HepG2 (cell line): ENCODE measurements around the gene NDUFS6. TPM values are rescaled to one million over a fixed set of nuclear protein-coding genes. Genes with fewer than 3 reads are reported as not detected.

Experiments used
- ATAC-seq: fragments of 200-7000 bp; cut with Tn5 transposase; 3 replicates; pipeline ENCODE4 v1.9.1; 2020; ENCODE audit warnings: mild to moderate bottlenecking, moderate library complexity
- BruUV-seq: library from RNA; stranded (reverse); fragments of 400-500 nt; replicated peaks from 2 replicates; lab custom pipeline; 2021; lab: Mats Ljungman, UMichigan
- CTCF ChIA-PET: fragments of 300-600 bp; formaldehyde crosslinking; extraction: SDS; loops from one replicate; lab custom pipeline; 2021; ENCODE audit warnings: low total read pairs, inconsistent platforms, low intra/inter-chr PET ratio; lab: Yijun Ruan, JAX
- POLR2A ChIA-PET: fragments of 350-600 bp; sonication (Branson Sonifier 250); formaldehyde crosslinking; loops from one replicate; lab custom pipeline; 2020; ENCODE audit warnings: antibody characterized with exemption, inconsistent platforms; lab: Yijun Ruan, JAX
- DNase-seq: peaks from one replicate; pipeline ENCODE4 v3.0.0-alpha.2; 2015; ENCODE audit warnings: low spot score
- FAIRE-seq: peaks from 3 replicates; lab custom pipeline; 2011; peaks lifted over from hg19 to GRCh38; lab: Jason Lieb, UNC
- H2AFZ ChIP-seq: one replicate; pipeline ENCODE4 v1.6.1; 2011; ENCODE audit warnings: low read length, inconsistent platforms
- H3K27ac ChIP-seq: fragments of 300-600 bp; 3 replicates; pipeline ENCODE4 v1.8.0; 2011; ENCODE audit warnings: mixed run types, mild to moderate bottlenecking, mixed read lengths, low read length, inconsistent platforms; ENCODE audit not compliant: insufficient read depth; ENCODE audit errors: extremely low read length
- H3K27me3 ChIP-seq, 2 experiments: fragments of 200-600 bp in 1 of 2; 2 replicates in 1 of 2; 3 replicates in 1 of 2; pipeline versions ENCODE4 v1.6.0 to v1.8.0; 2011; ENCODE audit warnings: low read length in 2 of 2, mild to moderate bottlenecking in 2 of 2, moderate library complexity in 2 of 2, inconsistent platforms in 1 of 2; ENCODE audit not compliant: insufficient read depth in 2 of 2, control insufficient read depth in 1 of 2
- H3K36me3 ChIP-seq, 2 experiments: fragments of 200-600 bp in 1 of 2; replicated peaks in 1 of 2; 2 replicates in 1 of 2; 3 replicates in 1 of 2; pipeline versions ENCODE4 v1.5.1 to v1.8.0; 2011; ENCODE audit warnings: low read length in 2 of 2, inconsistent platforms in 1 of 2; ENCODE audit not compliant: insufficient read depth in 2 of 2, control insufficient read depth in 1 of 2
- H3K4me1 ChIP-seq: 2 replicates; pipeline ENCODE4 v1.5.1; 2012; ENCODE audit warnings: low read length, inconsistent platforms; ENCODE audit not compliant: insufficient read depth
- H3K4me2 ChIP-seq: 2 replicates; pipeline ENCODE4 v1.6.0; 2011; ENCODE audit warnings: low read depth, low read length, inconsistent platforms
- H3K4me3 ChIP-seq, 3 experiments: fragments of 200-600 bp in 1 of 3; sonication (generic), shearing (Covaris generic) in 1 of 3; replicated peaks in 1 of 3; 2 replicates each; pipeline ENCODE4 v1.5.1; 2011 to 2016; ENCODE audit warnings: low read length in 3 of 3, inconsistent platforms in 2 of 3, low read depth in 2 of 3, mild to moderate bottlenecking in 2 of 3, control low read depth in 1 of 3, mixed read lengths in 1 of 3; ENCODE audit not compliant: insufficient read depth in 1 of 3
- H3K79me2 ChIP-seq: one replicate; pipeline ENCODE4 v1.6.1; 2011; ENCODE audit warnings: low read length, inconsistent platforms; ENCODE audit not compliant: insufficient read depth
- H3K9ac ChIP-seq: 2 replicates; pipeline ENCODE4 v1.6.0; 2011; ENCODE audit warnings: mild to moderate bottlenecking, low read depth, low read length, inconsistent platforms; ENCODE audit not compliant: insufficient read depth
- H3K9me3 ChIP-seq: 2 replicates; pipeline ENCODE4 v1.5.1; 2012; ENCODE audit warnings: mild to moderate bottlenecking, low read length
- H4K20me1 ChIP-seq: 2 replicates; pipeline ENCODE4 v1.6.0; 2011; ENCODE audit warnings: inconsistent platforms, mild to moderate bottlenecking, low read length, moderate library complexity; ENCODE audit not compliant: insufficient read depth
- ERF ChIP-seq: IDR thresholded peaks from 2 replicates; pipeline ENCODE4 v1.6.1; 2018; ENCODE audit warnings: missing biosample characterization, missing genetic modification reagents
- GATAD1 ChIP-seq: IDR thresholded peaks from 2 replicates; pipeline ENCODE4 v1.6.1; 2016; ENCODE audit warnings: missing genetic modification reagents, missing compliant biosample characterization
- HIVEP1 ChIP-seq: sonication (generic); formaldehyde crosslinking; IDR thresholded peaks from 2 replicates; pipeline ENCODE4 v1.4.0; 2020; ENCODE audit warnings: mild to moderate bottlenecking, missing genetic modification reagents
- IKZF4 ChIP-seq: sonication (generic); formaldehyde crosslinking; IDR thresholded peaks from 2 replicates; pipeline ENCODE4 v1.5.1; 2020; ENCODE audit warnings: borderline replicate concordance, mild to moderate bottlenecking, low read depth, missing genetic modification reagents; ENCODE audit errors: not compliant biosample characterization
- MAFF ChIP-seq: IDR thresholded peaks from 2 replicates; pipeline ENCODE4 v1.6.1; 2011; ENCODE audit warnings: low read depth, low read length, improper control_type of control experiment
- NR2C2 ChIP-seq: sonication (generic); formaldehyde crosslinking; IDR thresholded peaks from 2 replicates; pipeline ENCODE4 v1.4.0; 2020; ENCODE audit warnings: missing genetic modification reagents, mild to moderate bottlenecking, moderate library complexity, borderline replicate concordance
- ONECUT2 ChIP-seq: sonication (generic); formaldehyde crosslinking; IDR thresholded peaks from 2 replicates; pipeline ENCODE4 v1.4.0; 2020; ENCODE audit warnings: missing genetic modification reagents
- RFX5 ChIP-seq: IDR thresholded peaks from 2 replicates; pipeline ENCODE4 v1.6.1; 2011; ENCODE audit warnings: low read depth, low read length, improper control_type of control experiment
- SOX13 ChIP-seq, 3 experiments: fragments of 450-650 bp in 1 of 3; sonication (generic) in 1 of 3; formaldehyde crosslinking in 1 of 3; IDR thresholded peaks in 2 of 3; conservative IDR thresholded peaks in 1 of 3; 2 replicates each; pipeline versions ENCODE4 v1.5.0 to v1.6.1; 2016 to 2020; ENCODE audit warnings: antibody characterized with exemption in 1 of 3, mild to moderate bottlenecking in 1 of 3, missing compliant biosample characterization in 1 of 3, missing genetic modification reagents in 1 of 3, moderate library complexity in 1 of 3
- ZNF567 ChIP-seq: sonication (generic); formaldehyde crosslinking; IDR thresholded peaks from 2 replicates; pipeline ENCODE4 v1.8.1; 2023; ENCODE audit warnings: mild to moderate bottlenecking, missing genetic modification reagents, borderline replicate concordance
- ZNF792 ChIP-seq: IDR thresholded peaks from 2 replicates; pipeline ENCODE4 v1.6.1; 2016
- ZNF841 ChIP-seq: sonication (generic); formaldehyde crosslinking; IDR thresholded peaks from 2 replicates; pipeline ENCODE4 v1.8.1; 2023; ENCODE audit warnings: missing genetic modification reagents, borderline replicate concordance
- WGBS: methylation state at CpG from one replicate; pipeline ENCODE4 v1.1.6; 2017; ENCODE audit warnings: low lambda C conversion rate; 5-methylcytosine and 5-hydroxymethylcytosine counted together
- in situ Hi-C: cut with HindIII; loops from 2 replicates; pipeline ENCODE4 v1.10.0; 2017; ENCODE audit warnings: low pct_unique_long_range_greater_than_20kb; ENCODE audit not compliant: extremely low pct_ligation_motif_present
- intact Hi-C: fragments of 100-400 bp; cut with micrococcal nuclease; formaldehyde crosslinking; loops from one replicate; pipeline ENCODE4 v1.10.0; 2022; ENCODE audit not compliant: unreplicated experiment
- polyA plus RNA-seq, 8 experiments: library from polyadenylated mRNA; depleted of rRNA in 3 of 8; stranded (reverse) in 7 of 8; unstranded in 1 of 8; fragments of >200 nt; fragmentation: Illumina TruSeq in 4 of 8; extraction: Trizol in 4 of 8; gene quantifications; 2 replicates each; pipeline versions ENCODE4 v1.2.1 to v1.2.3, GENCODE V29; 2011 to 2016; ENCODE audit warnings: low read depth in 4 of 8, missing spikeins in 1 of 8, mixed read lengths in 1 of 8; ENCODE audit not compliant: insufficient read depth in 1 of 8
- total RNA-seq, 5 experiments: library from RNA; depleted of rRNA; stranded (reverse); fragments of >200 nt; fragmentation: Illumina TruSeq; extraction: Trizol; gene quantifications; 2 replicates each; pipeline ENCODE4 v1.2.3, GENCODE V29; 2016; ENCODE audit warnings: low read depth in 1 of 5
- TF ChIP-seq, protein P1 (sequence below): IDR thresholded peaks from 2 replicates; pipeline ENCODE4 v1.6.1; 2016; ENCODE audit warnings: low read depth, borderline replicate concordance
- TF ChIP-seq, protein P2 (sequence below): sonication (generic); formaldehyde crosslinking; IDR thresholded peaks from 2 replicates; pipeline ENCODE4; 2020; ENCODE audit warnings: missing genetic modification reagents, mild to moderate bottlenecking, borderline replicate concordance
- TF ChIP-seq, protein P3 (sequence below): sonication (generic); formaldehyde crosslinking; IDR thresholded peaks from 2 replicates; pipeline ENCODE4 v1.4.0; 2020; ENCODE audit warnings: missing genetic modification reagents

NDUFS6 gene
- total and polyA plus RNA-seq, 2 of the 13 experiments (the other 11 are each of a cell fraction or from before 2014, with no cell fraction given), result 23.7 to 50.4 TPM

DNA sequence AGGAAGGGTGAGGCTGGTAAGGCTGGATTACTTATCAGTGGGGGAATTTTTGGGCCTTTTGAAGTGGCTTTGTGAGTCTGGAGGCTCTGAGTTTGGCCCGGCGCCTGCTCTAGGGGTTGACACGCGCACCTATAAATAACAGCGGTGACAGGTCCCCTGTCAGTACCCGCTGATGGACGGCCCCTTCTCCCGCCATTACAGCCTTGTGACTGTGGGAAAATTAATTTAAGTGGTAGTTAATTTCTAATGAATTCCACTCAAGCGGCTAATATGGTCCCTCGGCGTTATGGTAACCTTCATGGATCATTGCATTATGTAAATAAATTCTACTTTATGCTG, 18.0 kb upstream of the NDUFS6 start:
- no peak overlapping the region for H2AFZ ChIP-seq
- no peaks in the 10 kb centered on the region for H4K20me1 ChIP-seq
- BruUV-seq, result no TSS peak
- WGBS, result 52% methylated on average over 3 of the region's 11 CpGs
- ATAC-seq (no peak), FAIRE-seq (no peak), DNase-seq (no peak)
- ChIA-PET POLR2A (no interaction called here), CTCF (no interaction called here)
- in situ Hi-C loops, result no loop called here
- no peaks in the 10 kb centered on the region for H3K9me3 ChIP-seq
- H3K79me2 ChIP-seq, result no peaks in the 10 kb centered on the region
- no peak overlapping the region for H3K27ac ChIP-seq
- TF ChIP-seq, protein P1, sequence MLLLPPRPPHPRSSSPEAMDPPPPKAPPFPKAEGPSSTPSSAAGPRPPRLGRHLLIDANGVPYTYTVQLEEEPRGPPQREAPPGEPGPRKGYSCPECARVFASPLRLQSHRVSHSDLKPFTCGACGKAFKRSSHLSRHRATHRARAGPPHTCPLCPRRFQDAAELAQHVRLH (CRISPR knock-in tag), result no peak
- no peak for TF ChIP-seq GATAD1 (CRISPR knock-in tag)
- TF ChIP-seq NR2C2, result no peak
- TF ChIP-seq ERF (CRISPR knock-in tag), result no peak
- no peak for TF ChIP-seq ZNF567 (CRISPR knock-in tag)
- TF ChIP-seq, protein P2, sequence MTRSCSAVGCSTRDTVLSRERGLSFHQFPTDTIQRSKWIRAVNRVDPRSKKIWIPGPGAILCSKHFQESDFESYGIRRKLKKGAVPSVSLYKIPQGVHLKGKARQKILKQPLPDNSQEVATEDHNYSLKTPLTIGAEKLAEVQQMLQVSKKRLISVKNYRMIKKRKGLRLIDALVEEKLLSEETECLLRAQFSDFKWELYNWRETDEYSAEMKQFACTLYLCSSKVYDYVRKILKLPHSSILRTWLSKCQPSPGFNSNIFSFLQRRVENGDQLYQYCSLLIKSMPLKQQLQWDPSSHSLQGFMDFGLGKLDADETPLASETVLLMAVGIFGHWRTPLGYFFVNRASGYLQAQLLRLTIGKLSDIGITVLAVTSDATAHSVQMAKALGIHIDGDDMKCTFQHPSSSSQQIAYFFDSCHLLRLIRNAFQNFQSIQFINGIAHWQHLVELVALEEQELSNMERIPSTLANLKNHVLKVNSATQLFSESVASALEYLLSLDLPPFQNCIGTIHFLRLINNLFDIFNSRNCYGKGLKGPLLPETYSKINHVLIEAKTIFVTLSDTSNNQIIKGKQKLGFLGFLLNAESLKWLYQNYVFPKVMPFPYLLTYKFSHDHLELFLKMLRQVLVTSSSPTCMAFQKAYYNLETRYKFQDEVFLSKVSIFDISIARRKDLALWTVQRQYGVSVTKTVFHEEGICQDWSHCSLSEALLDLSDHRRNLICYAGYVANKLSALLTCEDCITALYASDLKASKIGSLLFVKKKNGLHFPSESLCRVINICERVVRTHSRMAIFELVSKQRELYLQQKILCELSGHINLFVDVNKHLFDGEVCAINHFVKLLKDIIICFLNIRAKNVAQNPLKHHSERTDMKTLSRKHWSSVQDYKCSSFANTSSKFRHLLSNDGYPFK (CRISPR knock-in tag), result no peak
- TF ChIP-seq HIVEP1, result no peak
- TF ChIP-seq MAFF, result no peak
- no peak for TF ChIP-seq SOX13 (IDR thresholded peaks at IDR 0.05)
- no peak for TF ChIP-seq SOX13 (CRISPR knock-in tag; conservative IDR thresholded peaks at IDR 0.05 in 1 of 2, IDR thresholded peaks at IDR 0.05 in 1 of 2)
- no peak for TF ChIP-seq ZNF792
- TF ChIP-seq ONECUT2 (CRISPR knock-in tag), result no peak
- TF ChIP-seq, protein P3, sequence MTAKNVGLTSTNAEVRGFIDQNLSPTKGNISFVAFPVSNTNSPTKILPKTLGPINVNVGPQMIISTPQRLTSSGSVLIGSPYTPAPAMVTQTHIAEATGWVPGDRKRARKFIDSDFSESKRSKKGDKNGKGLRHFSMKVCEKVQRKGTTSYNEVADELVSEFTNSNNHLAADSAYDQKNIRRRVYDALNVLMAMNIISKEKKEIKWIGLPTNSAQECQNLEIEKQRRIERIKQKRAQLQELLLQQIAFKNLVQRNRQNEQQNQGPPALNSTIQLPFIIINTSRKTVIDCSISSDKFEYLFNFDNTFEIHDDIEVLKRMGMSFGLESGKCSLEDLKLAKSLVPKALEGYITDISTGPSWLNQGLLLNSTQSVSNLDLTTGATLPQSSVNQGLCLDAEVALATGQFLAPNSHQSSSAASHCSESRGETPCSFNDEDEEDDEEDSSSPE (CRISPR knock-in tag), result no peak
- TF ChIP-seq IKZF4 (CRISPR knock-in tag), result no peak
- TF ChIP-seq RFX5, result no peak
- no peak for TF ChIP-seq ZNF841
- H3K4me3 ChIP-seq, result no peak overlapping the region
- no peaks in the 10 kb centered on the region for H3K4me1 ChIP-seq
- peaks cover 18 to 82% of the 10 kb centered on the region in 2 experiments; a peak in 4 of 5 replicates for H3K27me3 ChIP-seq
- H3K4me2 ChIP-seq, result no peak overlapping the region
- no peaks in the 10 kb centered on the region for H3K36me3 ChIP-seq
- H3K9ac ChIP-seq, result no peak overlapping the region
- intact Hi-C loops, result no loop called here
